GM18909 (cell line): Measurements from ENCODE around the gene ELOF1.
"Not testable (repeated sequence)": the region's sequence is repeated elsewhere in the genome, so short reads cannot be mapped to it uniquely, and the experiment has no call there.

Experiments
- ATAC-seq: cut with Tn5 transposase; IDR thresholded peaks from one replicate; pipeline ENCODE4 v1.9.1; 2021; ENCODE audit warnings: mild to moderate bottlenecking; ENCODE audit not compliant: unreplicated experiment, poor library complexity

The ELOF1 gene

GRCh38 chr19:11558881-11559828 is at the start of gene ELOF1:
TSS of gene ELOF1 (minus strand) at chr19:11559230. CDS start at chr19:11554347, 4,883 bp downstream.
- peak; percentile 85 for ATAC-seq

DNA sequence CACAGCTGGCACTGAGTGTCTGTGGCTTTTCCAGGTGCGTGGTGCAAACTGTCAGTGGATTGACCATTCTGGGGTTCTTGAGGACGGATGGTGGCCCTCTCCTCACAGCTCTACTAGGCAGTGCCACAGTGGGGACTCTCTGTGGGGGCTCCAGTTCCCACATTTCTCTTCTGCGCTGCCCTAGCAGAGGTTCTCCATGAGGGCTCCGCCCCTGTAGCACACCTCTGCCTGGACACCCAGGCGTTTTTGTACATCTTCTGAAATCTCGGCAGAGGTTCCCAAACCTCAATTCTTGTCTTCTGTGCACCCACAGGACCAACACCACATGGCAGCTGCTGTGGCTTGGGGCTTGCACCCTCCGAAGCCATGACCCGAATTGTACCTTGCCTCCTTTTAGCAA is 47.5 kb upstream of the ELOF1 start:
- no peak for ATAC-seq

- ATAC-seq, result not testable (repeated sequence)
Observed at GRCh38 chr19:11599704-11600103, 40.7 kb upstream of the ELOF1 start.

DNA sequence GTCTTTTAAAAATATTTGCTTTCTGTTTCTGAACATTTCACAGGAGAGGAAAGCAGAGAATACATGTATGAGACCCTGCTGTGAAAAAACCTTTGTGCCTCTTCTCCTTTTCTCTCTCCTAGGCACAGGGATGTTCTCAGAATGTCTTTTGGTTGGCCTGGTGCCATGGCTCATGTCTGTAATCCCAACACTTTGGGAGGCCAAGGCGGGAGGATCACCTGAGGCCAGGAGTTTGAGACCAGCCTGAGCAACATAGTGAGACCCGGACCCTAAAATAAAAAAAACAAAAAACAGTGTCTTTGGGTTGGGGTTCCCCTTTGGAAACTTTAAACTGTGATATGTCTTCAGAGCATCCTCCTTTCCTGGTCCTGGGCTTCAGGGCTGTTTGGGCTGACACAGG is 39.7 kb upstream of the ELOF1 start:
- no peak for ATAC-seq

GRCh38 chr19:11598103-11598483 is 39.1 kb upstream of the ELOF1 start:
- no peak for ATAC-seq

DNA sequence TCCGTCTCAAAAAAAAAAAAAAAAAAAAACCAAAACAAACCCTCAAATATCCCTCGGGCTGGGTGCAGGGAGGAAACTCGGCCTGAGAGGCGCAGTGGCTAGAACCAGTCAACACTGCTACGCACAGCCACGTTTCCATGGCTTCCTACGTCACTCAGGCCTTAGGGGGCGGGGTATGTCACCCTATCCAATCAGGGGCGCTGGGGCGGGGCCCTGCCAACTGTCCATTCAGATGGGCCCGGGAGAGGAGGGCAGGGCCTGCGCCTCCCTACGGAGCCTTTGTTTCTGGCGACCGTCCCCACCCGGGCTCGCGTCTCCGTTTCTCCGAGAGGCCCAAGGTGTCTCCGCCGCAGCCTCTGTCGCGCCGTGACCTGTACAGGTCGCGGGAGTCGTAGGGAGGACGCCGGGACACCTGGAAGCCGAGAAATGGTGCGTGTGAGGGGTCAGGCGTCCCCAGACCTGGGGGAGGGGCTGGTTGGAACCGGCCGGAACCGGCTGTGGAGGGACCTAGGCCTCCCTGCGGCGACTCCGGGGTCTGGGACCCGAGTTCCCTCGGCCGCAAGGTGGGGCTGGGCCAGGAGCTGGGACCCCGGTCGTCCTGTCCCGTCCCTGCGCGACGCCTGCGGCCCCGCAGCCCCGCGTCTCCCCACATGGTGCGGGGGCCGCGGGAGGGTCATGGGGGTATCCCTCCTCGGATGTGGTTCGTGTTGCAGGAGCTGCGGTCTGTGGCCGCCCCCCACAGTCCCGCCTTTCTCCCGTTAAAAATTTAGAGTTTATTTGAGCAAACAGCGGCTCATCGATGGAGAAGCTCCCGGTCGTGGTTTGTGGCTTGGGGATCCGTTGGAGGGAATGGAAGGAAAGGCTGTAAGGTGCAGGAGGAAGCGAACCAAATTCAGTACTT is 38.4 kb upstream of the ELOF1 start, which contains the start of gene ZNF627:
Gene ZNF627 (plus strand): TSS at position 282 of the 901 bp plus-strand sequence. CDS start 145 bp downstream, at position 427.
- peak; percentile 98 for ATAC-seq

DNA sequence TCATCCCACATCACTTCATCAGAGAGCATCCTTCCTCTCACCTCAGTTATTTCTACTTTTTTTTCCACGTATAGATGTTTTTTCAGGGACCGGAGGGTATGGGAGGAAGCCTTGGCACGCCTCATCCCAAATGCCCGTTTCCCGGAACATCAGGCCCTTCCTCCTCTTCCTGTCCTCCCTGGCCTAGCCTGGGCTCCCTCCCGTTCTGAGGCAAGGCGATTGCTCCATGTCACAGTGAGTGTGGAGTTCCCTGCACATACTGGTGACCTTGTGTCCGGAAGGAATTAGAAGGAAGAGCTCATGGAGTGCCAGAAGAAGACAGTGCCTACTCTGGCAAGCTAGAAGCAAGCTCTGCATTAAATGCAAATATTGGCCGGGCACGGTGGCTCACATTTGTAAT is 37.1 kb upstream of the ELOF1 start:
- no peak for ATAC-seq

DNA sequence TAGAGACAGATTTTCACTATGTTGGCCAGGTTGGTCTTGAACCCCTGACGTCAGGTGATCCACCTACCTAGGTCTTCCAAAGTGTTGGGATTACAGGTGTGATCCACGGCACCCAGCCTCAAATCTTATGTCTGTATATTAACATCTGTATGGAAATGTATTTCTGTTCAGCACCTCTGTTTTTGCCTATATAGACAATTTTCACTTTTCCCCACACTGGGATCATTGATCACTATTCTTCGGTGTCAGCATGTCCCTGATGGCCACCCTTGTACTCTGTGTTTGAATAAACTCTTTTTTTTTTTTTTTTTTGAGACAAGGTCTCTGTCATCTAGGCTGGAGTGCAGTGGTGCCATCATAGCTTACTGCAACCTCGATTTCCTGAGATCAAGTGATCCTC is 35.1 kb upstream of the ELOF1 start:
- ATAC-seq, result no peak

DNA sequence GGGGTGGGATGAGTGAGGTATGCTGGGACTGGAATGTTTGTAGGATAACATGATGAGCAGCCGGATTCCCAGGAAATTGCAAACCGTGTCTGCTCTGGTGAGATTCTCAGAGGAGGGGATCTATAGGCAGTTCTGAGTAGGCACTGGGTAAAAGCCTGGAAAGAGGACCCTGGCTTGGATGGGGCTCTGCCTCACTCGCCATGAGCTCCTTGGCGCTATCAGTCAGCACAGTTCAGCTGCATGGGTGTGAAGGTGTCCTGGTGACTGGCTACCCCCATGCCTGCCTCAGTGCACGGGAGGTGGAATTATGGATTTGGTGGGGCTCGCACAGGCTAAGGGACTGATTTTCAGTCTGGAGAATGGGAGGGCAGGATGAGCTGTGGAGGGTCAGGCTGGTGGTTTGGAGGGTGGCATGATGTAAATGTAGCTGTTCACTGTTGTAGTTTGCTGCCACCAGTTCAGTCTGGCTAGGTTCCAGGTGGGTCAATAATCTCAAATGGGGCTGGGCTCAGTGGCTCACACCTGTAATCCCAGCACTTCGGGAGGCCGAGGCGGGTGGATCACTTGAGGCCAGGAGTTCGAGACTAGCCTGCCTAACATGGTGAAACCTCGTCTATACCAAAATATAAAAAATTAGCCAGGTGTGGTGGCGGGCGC is 29.1 kb upstream of the ELOF1 start:
- ATAC-seq, result no peak

GRCh38 chr19:11587302-11587974 is 28.4 kb upstream of the ELOF1 start:
- ATAC-seq, result no peak

- no peak for ATAC-seq
Observed at GRCh38 chr19:11586331-11586730, 27.3 kb upstream of the ELOF1 start.

DNA sequence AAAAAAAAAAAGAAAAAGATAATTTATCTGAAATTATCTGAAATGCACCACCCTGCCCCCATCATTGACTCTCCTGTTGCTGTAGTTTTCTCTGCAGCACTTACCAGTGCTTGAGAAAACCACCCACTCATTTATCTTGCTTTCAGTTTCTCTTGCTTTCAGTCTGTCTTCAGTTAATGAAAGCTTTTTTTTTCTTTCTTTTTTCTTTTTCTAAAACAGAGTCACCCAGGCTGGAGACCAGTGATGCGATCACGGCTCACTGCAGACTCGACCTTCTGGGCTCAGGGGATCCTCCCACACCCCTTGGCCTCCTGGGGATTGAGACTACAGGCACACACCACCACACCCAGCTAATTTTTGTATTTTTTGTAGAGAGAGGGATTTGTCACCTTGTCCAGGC is 22.7 kb upstream of the ELOF1 start:
- ATAC-seq, result peak; percentile 85

- no peak for ATAC-seq
Observed at GRCh38 chr19:11580116-11580515, 21.1 kb upstream of the ELOF1 start.

- ATAC-seq, result no peak
Observed at GRCh38 chr19:11578258-11579142, 19.5 kb upstream of the ELOF1 start.

GRCh38 chr19:11577451-11578257 is 18.6 kb upstream of the ELOF1 start, which contains the start of gene ACP5:
TSS of gene ACP5 (minus strand) at chr19:11577645. CDS start at chr19:11577317, 328 bp downstream.
- ATAC-seq, result no peak

DNA sequence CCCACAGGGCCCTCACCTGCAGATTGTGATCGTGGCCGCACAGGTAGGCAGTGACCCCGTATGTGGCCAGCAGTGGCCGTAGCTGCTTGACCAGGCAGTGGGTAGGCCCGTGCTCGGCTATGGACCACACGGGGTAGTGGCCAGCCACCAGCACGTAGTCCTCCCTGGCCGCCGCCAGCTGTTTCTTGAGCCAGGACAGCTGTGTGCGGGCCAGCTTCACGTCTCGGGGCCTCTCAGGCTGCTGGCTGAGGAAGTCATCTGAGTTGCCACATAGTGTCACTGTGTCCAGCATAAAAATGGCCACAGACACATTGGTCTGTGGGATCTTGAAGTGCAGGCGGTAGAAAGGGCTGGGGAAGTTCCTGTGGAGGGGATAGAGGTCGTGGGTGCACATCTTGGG is 17.2 kb upstream of the ELOF1 start:
- ATAC-seq, result no peak

DNA sequence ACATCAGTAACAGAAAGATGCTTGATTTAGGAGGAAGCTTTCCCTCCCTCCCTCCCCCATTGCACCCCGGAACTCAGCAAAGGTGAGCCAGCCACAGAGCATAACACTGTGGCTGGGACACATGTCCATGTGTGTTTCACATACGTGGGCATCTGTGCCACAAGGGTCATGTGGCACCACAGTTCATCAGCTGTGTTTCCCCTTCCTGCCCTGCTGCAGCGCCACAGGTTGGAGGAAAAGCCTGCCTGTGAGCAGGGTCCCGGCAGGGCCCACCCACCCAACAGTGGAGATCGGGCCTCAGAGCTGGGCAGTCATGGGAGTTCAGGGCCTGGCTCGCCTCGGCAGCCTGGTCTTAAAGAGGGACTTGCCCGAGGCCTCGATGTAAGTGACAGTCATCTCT is 15.7 kb upstream of the ELOF1 start:
- ATAC-seq, result no peak

DNA sequence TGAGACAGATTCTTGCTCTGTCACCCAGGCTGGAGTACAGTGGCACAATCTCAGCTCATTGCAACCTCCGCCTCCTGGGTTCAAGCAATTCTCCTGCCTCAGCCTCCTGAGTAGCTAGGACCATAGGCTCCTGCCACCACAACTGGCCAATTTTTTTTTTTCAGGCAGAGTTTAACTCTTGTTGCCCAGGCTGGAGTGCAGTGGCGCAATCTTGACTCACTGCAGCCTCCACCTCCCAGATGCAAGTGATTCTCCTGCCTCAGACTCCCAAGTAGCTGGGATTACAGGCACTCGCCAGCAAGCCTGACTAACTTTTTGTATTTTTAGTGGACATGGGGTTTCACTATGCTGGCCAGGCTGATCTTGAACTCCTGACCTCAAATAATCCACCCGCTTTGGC is 14.7 kb upstream of the ELOF1 start:
- not testable (repeated sequence) for ATAC-seq
